ENCODE data around the gene NDUFAF7.

- TF ChIP-seq, protein P1, sequence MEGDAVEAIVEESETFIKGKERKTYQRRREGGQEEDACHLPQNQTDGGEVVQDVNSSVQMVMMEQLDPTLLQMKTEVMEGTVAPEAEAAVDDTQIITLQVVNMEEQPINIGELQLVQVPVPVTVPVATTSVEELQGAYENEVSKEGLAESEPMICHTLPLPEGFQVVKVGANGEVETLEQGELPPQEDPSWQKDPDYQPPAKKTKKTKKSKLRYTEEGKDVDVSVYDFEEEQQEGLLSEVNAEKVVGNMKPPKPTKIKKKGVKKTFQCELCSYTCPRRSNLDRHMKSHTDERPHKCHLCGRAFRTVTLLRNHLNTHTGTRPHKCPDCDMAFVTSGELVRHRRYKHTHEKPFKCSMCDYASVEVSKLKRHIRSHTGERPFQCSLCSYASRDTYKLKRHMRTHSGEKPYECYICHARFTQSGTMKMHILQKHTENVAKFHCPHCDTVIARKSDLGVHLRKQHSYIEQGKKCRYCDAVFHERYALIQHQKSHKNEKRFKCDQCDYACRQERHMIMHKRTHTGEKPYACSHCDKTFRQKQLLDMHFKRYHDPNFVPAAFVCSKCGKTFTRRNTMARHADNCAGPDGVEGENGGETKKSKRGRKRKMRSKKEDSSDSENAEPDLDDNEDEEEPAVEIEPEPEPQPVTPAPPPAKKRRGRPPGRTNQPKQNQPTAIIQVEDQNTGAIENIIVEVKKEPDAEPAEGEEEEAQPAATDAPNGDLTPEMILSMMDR (conservative IDR thresholded peaks at IDR 0.05; ENCODE audit: low read depth, low read length), result no peak
- TF ChIP-seq EZH2 (IDR thresholded peaks at IDR 0.05; ENCODE audit: borderline replicate concordance, low read depth, low read length, poor library complexity, severe bottlenecking), result no peak
Measured at GRCh38 chr2:37267685-37268084, 36.2 kb downstream of the NDUFAF7 start.

Data from A673 (cell line).